Activated CD8-positive, alpha-beta memory T cell treated with anti-CD3 and anti-CD28 coated beads, Interleukin-2, amount 50 U/mL, for 1 hour (primary cell): Measurements from ENCODE around the gene GRK5.
"Not testable (repeated sequence)": the region's sequence is repeated elsewhere in the genome, so short reads cannot be mapped to it uniquely, and the experiment has no call there.

Experiments
- DNase-seq: peaks from one replicate; pipeline ENCODE4 v3.0.0-alpha.2; 2020; ENCODE audit errors: extremely low read depth

Gene GRK5

DNA sequence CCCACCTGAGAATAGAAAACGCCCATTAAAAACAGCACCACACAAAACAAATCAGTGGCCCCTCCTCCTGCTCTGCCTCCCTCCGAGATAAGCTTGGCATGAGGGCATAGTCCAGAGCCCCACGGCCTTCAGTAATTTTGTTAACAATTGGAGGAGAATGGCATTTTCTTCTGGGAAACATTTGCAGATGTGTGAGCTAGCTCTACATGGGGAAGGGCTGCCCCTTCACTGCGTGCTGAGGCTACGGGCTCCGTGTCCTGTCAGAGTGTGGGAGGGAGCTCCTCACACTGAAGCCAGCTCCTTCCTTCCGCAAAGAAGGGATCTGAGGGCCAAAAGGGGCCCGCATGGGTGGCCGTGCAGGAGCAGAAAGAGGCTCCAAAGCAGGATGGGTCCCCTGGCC lies 15.2 kb downstream of the GRK5 start:
- DNase-seq: no peak

DNA sequence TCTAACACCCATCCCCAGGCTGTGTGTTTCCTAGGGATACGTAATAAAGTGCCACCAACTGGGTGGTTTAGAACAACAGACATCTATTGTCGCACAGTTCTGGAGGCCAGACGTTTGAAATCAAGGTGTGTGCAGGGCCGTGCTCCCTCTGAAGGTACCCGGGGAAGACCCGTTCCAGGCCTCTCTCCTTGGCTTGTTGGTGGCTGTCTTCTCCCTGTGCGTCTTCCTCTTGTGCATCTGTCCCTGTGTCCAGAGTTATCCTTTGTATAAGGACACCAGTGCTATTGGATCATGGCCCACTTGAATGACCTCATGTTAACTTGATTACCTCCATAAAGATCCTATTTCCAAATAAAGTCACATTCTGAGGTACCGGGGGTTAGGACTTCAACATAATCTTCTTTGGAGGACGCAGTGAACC lies 15.6 kb downstream of the GRK5 start:
- DNase-seq: no peak

DNA sequence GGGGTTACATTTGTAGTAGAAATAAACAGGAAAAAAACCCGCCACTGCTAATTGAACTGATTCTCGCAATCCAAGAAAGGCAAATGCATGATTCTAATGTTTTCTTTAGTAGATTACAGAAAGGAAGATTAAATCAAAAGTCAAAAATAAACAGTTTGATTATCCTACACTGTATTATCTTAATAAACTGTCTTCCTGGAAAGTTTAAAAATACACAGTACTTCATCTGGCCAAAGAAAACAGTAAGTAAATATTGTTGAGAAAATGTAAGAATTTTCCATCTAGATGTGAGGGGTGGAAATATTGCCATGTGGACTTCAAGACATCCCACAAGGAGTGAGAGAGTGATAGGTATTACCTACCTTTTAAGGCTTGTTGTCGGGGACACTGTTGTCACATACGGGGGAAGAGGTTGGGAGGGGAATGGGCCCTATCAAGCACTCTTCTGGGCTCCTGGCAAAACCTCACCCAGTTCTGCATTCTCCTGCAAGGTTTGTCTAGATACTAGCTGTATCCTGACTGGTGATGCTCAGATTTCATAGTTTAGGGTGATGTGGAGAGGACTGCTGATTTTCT lies 17.8 kb downstream of the GRK5 start:
- DNase-seq: no peak

DNA sequence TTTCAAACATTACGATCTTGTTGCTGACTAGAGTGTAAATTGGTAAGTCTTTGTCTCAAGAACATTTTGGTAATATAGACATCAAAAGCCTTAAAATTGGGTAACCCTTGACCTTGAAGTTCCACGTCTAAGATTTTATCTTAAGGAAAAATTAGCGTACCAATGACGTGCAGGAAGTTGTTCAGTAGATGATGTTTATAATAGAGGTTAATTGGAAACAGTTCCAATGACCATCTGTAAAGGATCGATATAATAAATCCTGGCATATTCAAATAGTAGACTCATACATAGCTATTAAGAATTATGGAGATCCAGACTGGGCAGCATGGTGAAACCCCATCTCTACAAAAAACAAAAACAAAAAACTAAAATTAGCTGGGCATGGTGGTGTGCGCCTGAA lies 20.5 kb downstream of the GRK5 start:
- no peak for DNase-seq

DNA sequence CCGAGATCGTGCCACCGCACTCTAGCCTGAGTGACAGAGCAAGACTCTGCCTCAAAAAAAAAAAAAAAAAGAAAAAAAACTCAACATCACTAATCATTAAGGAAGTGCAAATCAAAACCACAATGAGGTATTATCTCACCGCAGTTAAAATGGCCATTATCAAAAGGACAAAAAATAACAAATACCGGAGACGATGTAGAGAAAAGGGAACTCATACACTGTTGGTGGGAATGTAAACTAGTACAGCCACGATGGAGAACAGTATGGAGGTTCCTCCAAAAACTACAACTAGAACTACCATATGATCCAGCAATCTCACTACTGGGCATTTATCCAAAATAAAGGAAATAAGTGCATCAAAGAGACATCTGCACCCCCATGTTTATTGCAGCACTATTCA lies 24.3 kb downstream of the GRK5 start:
- no peak for DNase-seq

DNA sequence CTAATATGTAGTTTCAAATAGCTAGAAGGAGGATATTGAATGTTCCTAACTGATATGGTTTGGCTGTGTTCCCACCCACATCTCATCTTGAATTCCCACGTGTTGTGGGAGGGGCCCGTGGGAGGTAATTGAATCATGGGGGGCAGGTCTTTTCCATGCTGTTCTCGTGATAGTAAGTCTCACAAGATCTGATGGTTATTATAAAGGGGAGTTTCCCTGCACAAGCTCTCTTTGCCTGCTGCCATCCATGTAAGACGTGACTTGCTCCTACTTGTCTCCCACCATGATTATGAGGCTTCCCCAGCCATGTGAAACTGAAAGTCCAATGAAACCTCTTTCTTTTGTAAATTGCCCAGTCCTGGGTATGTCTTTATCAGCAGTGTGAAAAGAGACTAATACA lies 25.1 kb downstream of the GRK5 start:
- DNase-seq: not testable (repeated sequence)

DNA sequence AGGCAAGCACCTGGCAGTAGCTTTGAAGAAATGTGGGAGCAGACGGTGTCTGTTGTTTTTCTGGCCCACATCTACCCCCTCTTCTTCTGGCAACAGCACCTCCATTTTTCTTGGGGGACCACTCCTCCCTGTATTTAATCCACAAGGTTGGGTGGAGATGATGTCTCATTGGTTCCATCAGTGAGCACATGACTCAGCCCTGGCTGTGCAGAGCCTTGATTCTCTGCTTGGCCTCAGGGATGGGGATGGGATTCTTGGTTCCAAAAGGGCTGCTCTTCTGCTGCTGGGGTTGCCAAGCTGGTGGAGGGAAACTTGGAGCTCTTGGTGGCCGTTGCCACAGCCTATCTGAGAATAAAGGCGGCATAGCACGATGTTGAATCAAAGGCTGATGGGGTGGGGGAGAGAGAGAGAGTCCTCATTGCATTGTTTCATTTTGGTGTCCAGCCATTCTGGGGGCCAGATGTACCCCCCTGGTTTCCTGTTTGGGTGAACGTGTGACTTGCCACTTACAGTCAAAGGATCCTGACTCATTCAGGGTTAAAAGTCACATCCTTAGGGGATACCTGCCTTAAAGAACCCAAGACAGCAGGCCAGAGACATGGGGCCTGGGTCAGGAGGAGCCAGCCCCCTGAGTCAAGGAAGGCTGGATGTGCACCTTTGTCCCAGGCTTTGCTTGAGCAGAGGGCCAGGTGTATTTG lies 25.9 kb downstream of the GRK5 start:
- DNase-seq: no peak

DNA sequence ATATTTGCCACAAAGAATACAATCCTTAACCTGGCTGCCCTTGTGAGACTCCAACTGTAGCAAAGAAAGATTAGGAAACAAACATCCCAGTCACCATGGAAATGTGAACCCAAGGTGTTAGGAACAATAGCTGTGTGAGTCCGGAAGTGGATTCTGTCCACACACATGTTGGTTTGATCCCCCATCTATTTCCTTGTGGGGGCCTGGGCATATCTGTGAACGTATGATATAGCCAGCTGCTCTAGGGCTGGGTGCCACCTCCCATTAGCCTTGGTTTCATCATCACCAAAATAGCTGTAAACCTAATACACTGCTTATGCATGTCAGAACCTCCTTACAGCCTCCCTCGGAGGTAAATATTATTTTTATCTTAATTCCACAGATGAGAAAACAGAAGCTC lies 26.4 kb downstream of the GRK5 start:
- no peak for DNase-seq

DNA sequence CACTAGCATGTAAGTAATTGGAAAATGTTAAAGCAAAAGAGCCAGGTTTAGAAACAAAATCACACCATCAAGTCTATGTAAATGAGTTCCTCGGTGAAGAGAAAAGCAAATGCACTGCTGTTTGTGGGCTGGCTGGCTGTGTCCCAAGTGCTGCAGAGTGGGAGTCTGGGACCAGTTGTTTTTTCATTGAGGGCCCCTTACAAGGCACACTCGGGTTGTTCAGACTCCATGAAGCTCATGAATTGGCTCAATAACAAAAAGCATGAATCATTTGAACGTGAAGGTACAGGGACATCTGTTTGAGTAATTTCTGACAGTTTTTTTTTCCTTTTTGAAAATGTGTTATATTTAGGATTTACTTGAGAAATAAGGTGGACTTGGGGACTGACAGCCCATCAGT lies 28.0 kb downstream of the GRK5 start:
- DNase-seq: no peak

DNA sequence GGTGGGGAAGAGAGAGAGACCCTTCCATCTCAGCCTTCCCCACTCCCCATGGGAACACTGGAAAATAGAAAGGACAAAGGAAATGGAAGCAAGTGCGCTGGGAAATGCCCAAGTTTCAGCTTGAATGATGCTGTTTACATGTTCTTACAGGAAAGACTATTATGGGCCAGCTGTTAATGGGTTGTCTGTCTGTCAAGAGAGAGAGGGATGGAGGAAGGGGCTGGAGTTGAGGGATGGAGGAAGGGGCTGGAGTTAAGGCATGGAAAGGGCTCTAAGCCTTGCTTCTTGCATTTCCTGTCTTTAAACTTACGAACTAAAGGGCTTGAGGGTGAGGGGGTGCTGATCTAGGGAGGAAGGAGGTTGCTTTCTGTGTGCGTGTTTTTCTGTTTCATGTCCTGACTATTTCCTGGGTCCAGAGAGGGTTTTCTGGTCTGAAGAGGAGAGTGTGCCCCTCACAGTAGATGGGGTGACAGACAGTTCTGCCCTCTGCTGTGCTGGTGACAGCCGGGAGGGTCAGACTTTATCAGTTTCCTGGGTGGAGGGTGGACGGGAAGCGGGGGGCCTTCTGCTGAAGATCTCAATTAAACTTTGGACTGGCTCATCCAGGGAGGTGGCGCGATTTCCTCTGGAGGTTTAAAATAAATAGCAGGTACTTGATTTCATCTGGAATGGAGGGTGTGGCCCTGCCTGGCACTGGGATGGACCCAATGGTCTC lies 30.5 kb downstream of the GRK5 start:
- no peak for DNase-seq

DNA sequence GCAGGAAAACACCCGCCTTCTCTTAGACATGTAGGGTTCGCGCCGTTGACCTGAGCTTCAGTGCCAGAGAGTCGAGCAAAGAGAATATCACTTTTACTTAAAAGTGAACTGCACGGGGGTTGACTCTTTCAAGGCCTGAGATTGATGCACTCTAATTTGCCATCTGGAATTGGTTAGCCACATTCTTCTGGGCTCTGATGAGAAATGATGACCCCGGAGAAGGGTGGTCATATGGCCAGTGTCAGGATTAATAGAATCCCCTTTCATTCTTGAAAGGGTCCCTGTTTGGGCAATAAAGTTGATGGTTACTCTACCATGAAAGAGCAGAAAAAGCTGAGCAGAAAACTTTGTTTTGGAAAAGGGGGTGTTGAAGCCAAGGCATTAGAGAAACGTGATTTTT lies 31.2 kb downstream of the GRK5 start:
- no peak for DNase-seq

DNA sequence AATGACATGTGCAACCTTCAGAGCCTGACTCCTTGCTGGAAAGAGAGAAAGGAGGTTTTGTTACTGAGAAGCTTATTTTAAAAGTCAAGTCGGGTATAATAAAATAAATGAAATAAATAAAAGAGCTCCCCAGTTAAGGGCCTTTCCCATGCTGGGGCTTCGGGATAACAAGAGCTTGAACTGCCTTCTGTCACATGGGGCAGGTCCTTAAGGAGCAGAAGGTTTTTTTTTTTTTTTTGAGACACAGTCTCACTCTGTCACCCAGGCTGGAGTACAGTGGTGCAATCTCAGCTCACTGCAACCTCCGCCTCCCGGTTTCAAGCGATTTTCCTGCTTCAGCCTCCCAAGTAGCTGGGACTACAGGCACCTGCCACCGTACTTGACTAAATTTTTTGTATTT lies 31.6 kb downstream of the GRK5 start:
- DNase-seq: not testable (repeated sequence)

DNA sequence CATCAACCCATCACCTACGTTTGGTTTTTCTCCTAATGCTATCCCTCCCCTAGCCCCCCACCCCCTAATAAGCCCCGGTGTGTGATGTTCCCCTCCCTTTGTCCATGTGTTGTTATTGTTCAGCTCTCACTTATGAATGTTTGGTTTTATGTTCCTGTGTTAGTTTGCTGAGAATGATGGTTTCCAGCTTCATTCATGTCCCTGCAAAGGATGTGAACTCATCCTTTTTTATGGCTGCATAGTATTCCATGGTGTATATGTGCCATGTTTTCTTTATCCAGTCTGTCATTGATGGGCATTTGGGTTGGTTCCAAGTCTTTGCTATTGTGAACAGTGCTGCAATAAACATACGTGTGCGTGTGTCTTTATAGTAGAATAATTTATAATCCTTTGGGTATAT lies 32.3 kb downstream of the GRK5 start:
- not testable (repeated sequence) for DNase-seq

DNA sequence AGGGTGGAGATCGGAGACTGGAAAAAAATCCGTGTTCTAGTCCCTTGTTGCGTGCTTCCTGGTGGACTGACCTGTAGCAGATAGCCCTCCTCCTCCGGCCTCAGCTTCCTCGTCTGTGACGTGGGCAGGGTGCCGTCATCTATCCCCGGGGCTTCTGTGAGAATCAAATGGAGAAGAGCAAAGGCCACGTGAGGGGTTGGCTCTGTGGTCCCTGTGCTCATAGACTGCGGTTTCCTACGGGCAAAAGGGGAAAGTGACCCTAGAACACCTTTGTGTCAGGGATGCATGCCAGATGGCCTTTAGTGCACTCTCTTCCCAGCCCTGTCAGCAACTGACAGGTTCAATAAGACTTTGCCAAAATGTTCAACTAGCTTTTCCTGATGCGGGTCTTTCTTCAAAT lies 33.7 kb downstream of the GRK5 start:
- no peak for DNase-seq

DNA sequence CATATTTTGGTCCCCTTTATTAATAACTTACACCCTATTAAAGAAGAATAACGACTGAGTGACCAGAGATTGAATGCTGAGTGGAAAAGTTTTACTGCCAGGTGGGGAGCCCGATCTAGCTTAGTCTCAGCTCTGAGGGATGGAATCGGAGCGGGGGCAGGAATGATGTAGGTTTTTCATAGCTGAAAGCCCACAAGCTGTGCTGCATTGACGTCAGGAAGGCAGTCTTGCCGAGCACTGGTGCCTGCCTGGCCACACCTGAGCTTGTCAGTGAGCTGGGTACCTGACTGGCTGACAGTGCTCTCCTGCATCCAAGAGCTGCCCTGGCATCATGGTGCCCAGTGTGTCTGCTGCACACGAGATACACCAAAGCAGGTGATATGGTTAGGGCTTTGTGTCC lies 34.8 kb downstream of the GRK5 start:
- DNase-seq: no peak

DNA sequence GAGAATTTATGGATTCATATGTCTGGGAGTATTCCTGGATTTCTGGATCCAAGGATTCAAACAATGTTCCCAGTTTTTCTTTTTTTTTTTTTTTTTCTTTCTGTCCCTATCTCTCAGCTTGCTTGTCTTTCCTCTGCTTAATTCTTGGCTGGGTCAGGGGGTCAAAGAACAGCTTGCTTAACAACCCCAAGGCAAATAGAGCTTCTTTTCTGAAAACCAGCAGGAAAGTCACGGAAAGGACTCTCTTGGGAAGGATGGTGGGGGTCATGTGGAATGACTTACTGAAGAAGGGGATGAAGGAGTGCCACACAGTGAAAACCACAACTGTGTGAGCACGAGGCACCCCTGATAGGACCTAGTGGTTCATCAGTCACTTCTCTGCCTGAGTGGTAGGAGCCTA lies 36.1 kb downstream of the GRK5 start:
- no peak for DNase-seq

DNA sequence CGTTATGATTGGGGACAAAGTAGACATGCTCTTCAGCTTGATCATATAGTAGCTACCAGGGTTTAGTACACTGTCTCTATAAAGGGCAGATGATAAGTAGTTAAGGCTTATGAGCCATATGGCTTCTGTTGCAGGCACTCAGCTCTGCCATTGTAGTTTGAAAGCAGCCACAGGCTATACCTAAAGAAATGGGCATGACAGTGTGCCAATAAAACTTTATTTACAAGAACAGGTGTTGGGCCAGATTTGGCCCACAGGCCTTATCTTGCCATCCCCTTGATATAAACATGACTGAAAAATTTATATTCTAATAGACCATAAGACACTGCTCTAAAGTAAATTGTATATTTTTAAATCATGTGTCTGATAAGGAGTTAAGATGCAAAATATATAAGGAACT lies 36.6 kb downstream of the GRK5 start:
- no peak for DNase-seq

DNA sequence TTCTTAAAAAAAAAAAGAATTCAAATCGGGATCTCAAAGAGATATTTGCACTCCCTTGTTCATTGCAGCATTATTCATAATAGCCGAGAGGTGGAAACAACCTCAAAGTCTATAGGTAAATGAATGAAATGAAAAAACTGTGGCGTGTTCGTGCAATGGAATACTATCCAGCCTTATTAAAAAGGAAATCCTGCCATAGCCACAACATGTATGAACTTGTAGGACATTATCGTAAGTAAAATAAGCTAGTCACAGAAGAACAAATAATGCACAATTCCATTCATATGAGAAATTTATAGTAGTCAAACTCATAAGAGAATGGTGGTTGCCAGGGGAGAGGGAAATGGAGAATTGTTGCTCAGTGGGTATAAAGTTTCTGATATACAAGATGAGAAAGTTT lies 37.9 kb downstream of the GRK5 start:
- DNase-seq: no peak

DNA sequence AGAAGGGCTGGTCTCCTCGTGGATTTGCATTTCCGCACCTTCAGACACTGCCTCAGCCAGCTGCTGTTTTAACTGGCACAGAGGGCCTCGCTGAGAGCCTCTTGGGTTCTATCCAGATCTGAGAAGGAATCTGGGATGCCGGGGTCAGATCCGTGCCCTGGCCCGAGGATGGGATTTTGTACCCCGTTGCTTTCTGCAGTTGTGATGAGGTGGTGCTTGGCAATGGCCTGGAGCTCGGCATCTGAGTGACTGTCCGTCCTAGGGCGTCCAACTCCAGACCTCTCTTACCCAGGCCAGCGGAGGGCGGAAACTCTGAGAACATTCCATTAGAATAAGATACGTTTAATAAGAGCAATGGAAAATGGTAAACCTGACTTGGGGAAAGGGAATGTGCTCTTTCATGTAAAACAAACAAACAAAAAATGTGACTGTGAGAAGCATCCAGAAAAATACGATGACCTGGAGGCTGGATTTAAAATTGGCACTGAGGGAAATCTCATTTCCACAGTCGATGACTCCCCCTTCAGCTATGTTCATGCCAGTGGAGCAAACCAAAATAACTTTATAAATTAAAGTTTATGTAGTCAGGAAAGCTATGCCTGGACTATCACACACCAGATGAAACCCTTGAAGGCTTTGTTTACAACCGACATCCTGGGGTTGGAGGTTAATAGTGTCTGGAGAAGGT lies 39.6 kb downstream of the GRK5 start:
- no peak for DNase-seq

DNA sequence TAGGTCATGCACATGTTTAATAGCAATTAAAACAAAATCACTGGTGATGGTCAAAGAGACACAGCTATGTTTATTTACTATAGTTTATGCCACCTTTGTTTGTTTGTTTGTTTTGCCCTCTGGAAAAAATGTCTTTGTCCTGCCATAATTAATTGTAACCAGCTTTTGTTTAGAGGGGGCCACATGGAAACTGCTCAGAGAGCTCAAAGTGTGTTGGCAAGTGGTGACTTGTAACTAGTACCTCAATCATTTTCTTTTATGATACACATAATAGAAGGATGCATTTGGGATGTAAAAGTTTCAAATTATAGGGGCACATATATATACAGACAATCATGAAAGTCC lies 40.2 kb downstream of the GRK5 start:
- no peak for DNase-seq

DNA sequence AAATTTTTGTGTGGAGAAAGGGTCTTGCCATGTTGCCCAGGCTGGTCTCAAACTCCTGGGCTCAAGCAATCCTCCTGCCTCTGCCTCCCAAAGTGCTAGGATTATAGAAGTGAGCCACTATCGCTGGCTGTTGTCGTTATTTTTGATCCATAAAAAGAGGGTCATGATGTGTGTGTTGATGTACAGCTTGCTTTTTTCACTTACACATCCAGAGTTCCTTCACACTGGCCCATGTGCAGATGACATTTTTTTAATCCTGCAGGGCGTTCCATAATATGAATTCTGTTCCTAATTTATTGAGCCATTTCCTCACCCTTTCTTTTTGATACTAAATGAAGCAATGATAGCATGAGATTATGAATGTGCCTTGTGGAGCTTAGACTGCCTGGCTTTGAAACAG lies 40.8 kb downstream of the GRK5 start:
- no peak for DNase-seq

DNA sequence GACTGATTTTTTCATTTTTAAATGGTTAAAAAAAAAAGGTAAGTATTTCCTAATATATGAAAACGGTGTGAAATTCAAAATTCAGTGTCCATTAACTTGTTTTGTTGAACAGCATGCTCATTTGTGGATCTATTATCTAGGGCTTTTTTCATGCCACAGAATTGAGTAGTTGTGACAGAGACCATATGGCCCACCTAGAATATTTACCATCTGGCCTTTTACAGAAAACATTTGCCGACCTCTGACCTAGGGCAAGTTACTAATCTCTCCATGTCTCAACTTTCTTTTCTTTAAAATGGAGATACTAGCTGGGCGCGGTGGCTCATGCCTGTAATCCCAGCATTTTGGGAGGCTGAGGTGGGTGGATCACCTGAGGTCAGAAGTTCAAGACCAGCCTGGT lies 41.3 kb downstream of the GRK5 start:
- no peak for DNase-seq
